Hepatocyte (in vitro differentiated cells): ENCODE measurements around the gene BST2.
"Not testable (repeated sequence)": the region's sequence is repeated elsewhere in the genome, so short reads cannot be mapped to it uniquely, and the experiment has no call there.

Experiments
- EZH2 ChIP-seq: fragments of 200-600 bp; sonication (generic); IDR thresholded peaks from 2 replicates; pipeline ENCODE4 v1.6.1; 2016; ENCODE audit warnings: antibody characterized with exemption, mild to moderate bottlenecking, borderline replicate concordance
- EZH2phosphoT487 ChIP-seq: fragments of 200-600 bp; sonication (generic); IDR thresholded peaks from one replicate; pipeline ENCODE4 v1.6.1; 2018; ENCODE audit warnings: antibody characterized with exemption, mild to moderate bottlenecking, low read depth, moderate library complexity; ENCODE audit not compliant: unreplicated experiment, severe bottlenecking
- TF ChIP-seq, protein P1 (sequence below): fragments of 200-600 bp; sonication (generic); IDR thresholded peaks from 2 replicates; pipeline ENCODE4 v1.5.1; 2016; ENCODE audit warnings: antibody characterized with exemption, mild to moderate bottlenecking; ENCODE audit not compliant: poor library complexity

DNA sequence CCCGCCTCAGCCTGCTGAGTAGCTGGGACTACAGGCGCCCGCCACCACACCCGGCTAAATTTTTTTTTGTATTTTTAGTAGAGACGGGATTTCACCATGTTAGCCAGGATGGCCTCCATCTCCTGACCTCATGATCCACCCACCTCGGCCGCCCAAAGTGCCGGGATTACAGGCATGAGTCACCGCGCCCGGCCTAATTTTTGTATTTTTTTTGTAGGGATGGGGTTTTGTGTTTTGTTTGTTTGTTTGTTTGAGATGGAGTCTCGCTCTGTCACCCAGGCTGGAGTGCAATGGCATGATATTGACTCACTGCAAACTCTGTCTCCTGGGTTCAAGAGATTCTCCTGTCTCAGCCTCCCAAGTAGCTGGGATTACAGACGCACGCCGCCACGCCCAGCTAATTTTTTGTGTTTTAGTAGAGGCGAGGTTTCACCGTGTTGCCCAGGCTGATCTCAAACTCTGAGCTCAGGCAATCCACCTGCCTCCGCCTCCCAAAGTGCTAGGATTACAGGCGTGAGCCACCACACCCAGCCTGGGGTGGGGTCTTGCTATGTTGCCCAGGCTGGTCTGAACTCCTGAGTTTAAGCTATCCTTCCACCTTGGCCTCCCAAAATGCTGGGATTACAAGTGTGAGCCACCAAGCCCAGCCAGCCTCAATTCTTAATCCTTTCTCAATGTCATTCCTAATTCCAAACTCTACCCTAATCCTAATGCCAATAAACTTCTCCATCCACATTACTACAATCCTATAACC lies 41.4 kb downstream of the BST2 start:
- TF ChIP-seq, protein P1, sequence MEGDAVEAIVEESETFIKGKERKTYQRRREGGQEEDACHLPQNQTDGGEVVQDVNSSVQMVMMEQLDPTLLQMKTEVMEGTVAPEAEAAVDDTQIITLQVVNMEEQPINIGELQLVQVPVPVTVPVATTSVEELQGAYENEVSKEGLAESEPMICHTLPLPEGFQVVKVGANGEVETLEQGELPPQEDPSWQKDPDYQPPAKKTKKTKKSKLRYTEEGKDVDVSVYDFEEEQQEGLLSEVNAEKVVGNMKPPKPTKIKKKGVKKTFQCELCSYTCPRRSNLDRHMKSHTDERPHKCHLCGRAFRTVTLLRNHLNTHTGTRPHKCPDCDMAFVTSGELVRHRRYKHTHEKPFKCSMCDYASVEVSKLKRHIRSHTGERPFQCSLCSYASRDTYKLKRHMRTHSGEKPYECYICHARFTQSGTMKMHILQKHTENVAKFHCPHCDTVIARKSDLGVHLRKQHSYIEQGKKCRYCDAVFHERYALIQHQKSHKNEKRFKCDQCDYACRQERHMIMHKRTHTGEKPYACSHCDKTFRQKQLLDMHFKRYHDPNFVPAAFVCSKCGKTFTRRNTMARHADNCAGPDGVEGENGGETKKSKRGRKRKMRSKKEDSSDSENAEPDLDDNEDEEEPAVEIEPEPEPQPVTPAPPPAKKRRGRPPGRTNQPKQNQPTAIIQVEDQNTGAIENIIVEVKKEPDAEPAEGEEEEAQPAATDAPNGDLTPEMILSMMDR, result not testable (repeated sequence)
- not testable (repeated sequence) for TF ChIP-seq EZH2phosphoT487, EZH2
